ENCODE results near the gene TNFRSF1B. TPM values are rescaled to one million over a fixed set of nuclear protein-coding genes. Genes with fewer than 3 reads are reported as not detected.

TNFRSF1B gene
- total RNA-seq, 2 donors from 2014 or later, result 58.7 to 59.7 TPM

DNA sequence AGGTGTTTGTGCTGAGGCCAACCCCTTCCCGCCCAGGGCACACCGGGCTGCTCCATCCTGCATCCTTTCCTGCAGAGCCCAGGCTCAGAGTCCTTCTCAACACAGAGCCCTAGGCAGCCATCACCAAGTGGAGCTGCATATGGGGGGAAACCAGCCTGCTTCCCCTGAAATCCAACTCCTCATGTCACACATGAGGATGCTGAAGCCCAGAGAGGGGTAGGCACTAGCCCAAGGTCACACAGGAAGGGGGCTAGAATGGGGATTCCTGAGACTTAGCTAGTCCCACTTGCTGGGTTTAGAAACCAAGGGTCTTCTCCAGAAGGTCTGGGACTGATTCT, 5.5 kb upstream of the TNFRSF1B start:
- TF ChIP-seq, protein P1, sequence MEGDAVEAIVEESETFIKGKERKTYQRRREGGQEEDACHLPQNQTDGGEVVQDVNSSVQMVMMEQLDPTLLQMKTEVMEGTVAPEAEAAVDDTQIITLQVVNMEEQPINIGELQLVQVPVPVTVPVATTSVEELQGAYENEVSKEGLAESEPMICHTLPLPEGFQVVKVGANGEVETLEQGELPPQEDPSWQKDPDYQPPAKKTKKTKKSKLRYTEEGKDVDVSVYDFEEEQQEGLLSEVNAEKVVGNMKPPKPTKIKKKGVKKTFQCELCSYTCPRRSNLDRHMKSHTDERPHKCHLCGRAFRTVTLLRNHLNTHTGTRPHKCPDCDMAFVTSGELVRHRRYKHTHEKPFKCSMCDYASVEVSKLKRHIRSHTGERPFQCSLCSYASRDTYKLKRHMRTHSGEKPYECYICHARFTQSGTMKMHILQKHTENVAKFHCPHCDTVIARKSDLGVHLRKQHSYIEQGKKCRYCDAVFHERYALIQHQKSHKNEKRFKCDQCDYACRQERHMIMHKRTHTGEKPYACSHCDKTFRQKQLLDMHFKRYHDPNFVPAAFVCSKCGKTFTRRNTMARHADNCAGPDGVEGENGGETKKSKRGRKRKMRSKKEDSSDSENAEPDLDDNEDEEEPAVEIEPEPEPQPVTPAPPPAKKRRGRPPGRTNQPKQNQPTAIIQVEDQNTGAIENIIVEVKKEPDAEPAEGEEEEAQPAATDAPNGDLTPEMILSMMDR (IDR thresholded peaks at IDR 0.05), result no peak
- no peaks in the 10 kb centered on the region for H3K27me3 ChIP-seq (replicated peaks; ENCODE audit: insufficient read depth)
- no peaks in the 10 kb centered on the region for H3K36me3 ChIP-seq
- peak overlapping the region in 1 of 2 donors; percentile 42 for H3K27ac ChIP-seq
- ATAC-seq (ENCODE audit: insufficient number of reproducible peaks, low FRiP score, low read depth) (no peak), DNase-seq (ENCODE audit: low spot score) (no peak)
- H3K9me3 ChIP-seq, result no peaks in the 10 kb centered on the region
- H3K4me1 ChIP-seq (ENCODE audit: control insufficient read depth in 1 of 2, low read depth in 2 of 2), result peaks cover 14 to 18% of the 10 kb centered on the region in 2 donors
- H3K4me3 ChIP-seq, result no peak overlapping the region

DNA sequence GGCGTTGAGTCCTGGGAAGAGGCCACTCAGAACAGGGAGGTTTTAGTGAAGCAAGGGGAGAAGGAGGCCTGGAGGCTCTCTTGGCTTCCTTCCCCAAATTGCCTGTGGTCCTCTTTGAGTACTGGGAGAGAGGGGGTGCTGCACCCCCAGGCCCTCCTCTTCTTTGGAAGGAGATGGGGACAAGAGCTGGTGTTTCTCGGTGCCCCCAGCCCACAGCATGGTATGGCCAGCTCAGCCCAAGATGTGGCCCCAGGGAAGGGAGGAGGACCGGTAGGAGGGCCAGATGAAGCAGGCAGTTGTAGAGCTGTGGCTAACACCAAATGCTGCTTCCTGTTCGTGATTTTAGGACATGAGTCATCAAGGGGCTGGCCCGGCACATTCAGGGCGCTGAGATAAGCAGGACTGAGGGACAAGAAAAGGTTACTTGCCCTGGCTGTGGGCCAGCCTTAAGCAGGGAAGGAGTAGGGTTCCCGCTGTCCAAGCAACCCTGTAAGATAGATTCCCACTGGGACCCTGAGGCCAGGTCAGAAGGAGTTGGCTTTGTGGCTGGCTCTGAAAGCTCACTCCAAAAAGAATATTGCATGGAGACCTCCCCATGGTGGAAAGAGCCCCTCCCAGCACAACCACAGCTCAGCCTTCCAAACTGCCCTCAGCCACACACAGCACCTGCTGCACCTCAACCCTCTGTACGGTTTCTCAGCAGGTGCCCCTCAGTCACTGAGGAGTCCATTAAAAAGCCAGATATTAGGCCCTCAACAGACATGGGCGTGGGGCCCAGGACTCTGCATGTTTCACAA, 4.9 kb upstream of the TNFRSF1B start:
- Histone ChIP-seq H3K9me3 (no peaks in the 10 kb centered on the region), H3K27me3 (replicated peaks; ENCODE audit: insufficient read depth) (no peaks in the 10 kb centered on the region), H3K27ac (peak overlapping the region in 1 of 2 donors; percentile 42), H3K4me1 (ENCODE audit: control insufficient read depth in 1 of 2, low read depth in 2 of 2) (peaks cover 14 to 19% of the 10 kb centered on the region in 2 donors), H3K36me3 (no peaks in the 10 kb centered on the region), H3K4me3 (no peak overlapping the region)
- TF ChIP-seq, protein P1 (IDR thresholded peaks at IDR 0.05), result no peak
- DNase-seq (ENCODE audit: low spot score) (peak; percentile 67), ATAC-seq (ENCODE audit: insufficient number of reproducible peaks, low FRiP score, low read depth) (no peak)

DNA sequence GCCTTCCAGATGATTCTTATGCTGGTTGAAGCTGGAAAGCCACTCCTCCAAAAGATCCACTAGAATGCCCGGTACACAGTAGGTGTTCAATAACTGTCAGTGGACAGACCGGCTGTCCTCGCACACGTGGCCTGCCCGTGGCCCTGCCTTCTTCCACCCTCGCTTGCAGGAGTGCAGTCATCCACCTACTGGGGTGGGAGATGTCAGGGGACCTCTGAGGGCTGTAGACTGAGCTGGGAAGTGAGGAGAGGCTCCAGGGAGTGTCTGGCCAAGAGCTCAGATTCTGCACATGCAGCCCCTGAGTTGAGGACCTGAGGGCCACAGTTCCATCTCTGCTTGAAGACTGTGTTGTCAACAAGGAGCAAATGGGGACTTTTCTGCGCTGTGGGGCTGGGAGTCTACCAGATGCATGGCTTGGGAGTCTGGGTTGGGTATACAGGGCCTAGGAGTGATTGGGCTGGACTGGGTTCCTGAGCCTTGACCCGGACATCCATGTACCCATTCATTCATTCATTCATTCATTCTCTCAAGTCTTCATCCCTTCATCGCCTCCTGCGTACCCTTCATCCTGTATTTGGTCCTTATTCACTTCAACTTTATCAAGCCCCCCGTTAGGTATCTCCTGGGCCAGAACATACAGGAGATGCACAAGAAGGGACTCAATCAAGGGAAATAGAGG, 4.2 kb upstream of the TNFRSF1B start:
- Histone ChIP-seq H3K36me3 (no peaks in the 10 kb centered on the region), H3K27me3 (replicated peaks; ENCODE audit: insufficient read depth) (no peaks in the 10 kb centered on the region), H3K27ac (no peak overlapping the region), H3K4me3 (no peak overlapping the region), H3K4me1 (ENCODE audit: control insufficient read depth in 1 of 2, low read depth in 2 of 2) (peaks cover 14 to 26% of the 10 kb centered on the region in 2 donors), H3K9me3 (no peaks in the 10 kb centered on the region)
- ATAC-seq (ENCODE audit: insufficient number of reproducible peaks, low FRiP score, low read depth), result no peak
- TF ChIP-seq, protein P1 (IDR thresholded peaks at IDR 0.05), result no peak
- DNase-seq (ENCODE audit: low spot score), result no peak

DNA sequence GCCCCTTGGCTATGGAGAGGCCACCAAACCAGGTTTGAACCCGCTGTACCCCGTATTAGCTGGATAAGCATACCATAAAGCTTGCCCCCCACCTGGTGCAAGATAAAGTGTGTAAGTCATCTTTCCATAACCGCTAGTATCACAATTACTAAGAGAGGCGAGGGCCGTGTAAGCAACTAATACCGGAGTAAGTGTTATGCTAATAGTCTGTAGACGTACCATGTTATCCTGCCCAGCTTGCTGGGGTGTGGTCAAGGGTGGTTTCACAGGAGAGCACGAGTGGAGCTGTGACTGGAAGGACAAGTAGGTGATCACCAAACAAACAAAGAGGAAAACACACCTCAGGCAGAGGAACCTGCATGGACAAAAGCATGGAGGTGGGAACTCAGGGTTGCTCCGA, 3.6 kb upstream of the TNFRSF1B start:
- ATAC-seq (ENCODE audit: insufficient number of reproducible peaks, low FRiP score, low read depth) (no peak), DNase-seq (ENCODE audit: low spot score) (no peak)
- no peaks in the 10 kb centered on the region for H3K36me3 ChIP-seq
- H3K4me1 ChIP-seq (ENCODE audit: control insufficient read depth in 1 of 2, low read depth in 2 of 2), result peaks cover 14 to 32% of the 10 kb centered on the region in 2 donors
- no peaks in the 10 kb centered on the region for H3K27me3 ChIP-seq (replicated peaks; ENCODE audit: insufficient read depth)
- H3K9me3 ChIP-seq, result no peaks in the 10 kb centered on the region
- TF ChIP-seq, protein P1 (IDR thresholded peaks at IDR 0.05), result no peak
- H3K4me3 ChIP-seq, result no peak overlapping the region
- H3K27ac ChIP-seq, result no peak overlapping the region

DNA sequence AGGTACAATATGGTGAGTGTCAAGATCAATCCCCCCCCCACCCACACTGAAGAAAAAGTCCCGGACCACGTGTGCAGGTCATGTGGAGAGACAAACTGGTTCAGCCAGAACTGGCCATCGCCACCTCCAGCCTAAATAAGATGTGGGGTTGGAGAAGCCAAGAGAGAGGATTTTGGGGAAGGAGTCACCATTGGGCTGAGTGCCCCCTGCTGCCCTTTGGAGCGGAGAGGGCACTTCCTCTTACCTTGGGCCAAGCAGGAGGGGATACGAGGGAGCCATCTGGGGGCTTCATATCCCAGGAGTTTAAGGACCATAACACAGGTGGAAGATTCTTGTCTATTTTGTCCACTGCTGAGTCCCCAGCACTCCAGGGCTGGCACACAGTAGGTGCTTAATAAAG, 2.6 kb upstream of the TNFRSF1B start:
- Histone ChIP-seq H3K4me1 (ENCODE audit: control insufficient read depth in 1 of 2, low read depth in 2 of 2) (peaks cover 14 to 32% of the 10 kb centered on the region in 2 donors), H3K27me3 (replicated peaks; ENCODE audit: insufficient read depth) (no peaks in the 10 kb centered on the region), H3K9me3 (no peaks in the 10 kb centered on the region), H3K36me3 (no peaks in the 10 kb centered on the region), H3K4me3 (no peak overlapping the region), H3K27ac (no peak overlapping the region)
- ATAC-seq (ENCODE audit: insufficient number of reproducible peaks, low FRiP score, low read depth) (no peak), DNase-seq (ENCODE audit: low spot score) (no peak)
- TF ChIP-seq, protein P1 (IDR thresholded peaks at IDR 0.05), result no peak

Measured in thoracic aorta (tissue), 2 donors.